OCI-LY3 (cell line): ENCODE data around the gene R3HDML.

Source experiments
- CTCF ChIP-seq: fragments of 200-600, 300-600 bp; sonication (generic); IDR thresholded peaks from 2 replicates; pipeline ENCODE4 v1.5.1; 2014; ENCODE audit warnings: antibody characterized with exemption, low read length, low read depth
- EZH2phosphoT487 ChIP-seq: fragments of 200-600 bp; shearing (Covaris generic); IDR thresholded peaks from 2 replicates; pipeline ENCODE4 v1.6.1; 2018; ENCODE audit warnings: antibody characterized with exemption, mixed run types, low read depth

GRCh38 chr20:44302736-44303135 is 34.1 kb upstream of the R3HDML start:
- TF ChIP-seq CTCF (no peak), EZH2phosphoT487 (no peak)
